K562 (cell line): ENCODE measurements around the gene LENG9. TPM values are rescaled to one million over a fixed set of nuclear protein-coding genes. Genes with fewer than 3 reads are reported as not detected.

Experiments
- ATF1 ChIP-seq, 2 experiments: fragments of 450-650 bp in 1 of 2; IDR thresholded peaks; 2 replicates each; pipeline ENCODE4 v1.6.1; 2016; ENCODE audit warnings: missing compliant biosample characterization in 1 of 2, missing genetic modification characterization in 1 of 2
- CTBP1 ChIP-seq: fragments of 450-650 bp; IDR thresholded peaks from 2 replicates; pipeline ENCODE4 v1.6.1; 2016; ENCODE audit warnings: borderline replicate concordance
- EGR1 ChIP-seq: fragments of 450-650 bp; conservative IDR thresholded peaks from 2 replicates; pipeline ENCODE4 v1.6.1; 2017; ENCODE audit warnings: mild to moderate bottlenecking
- ETV1 ChIP-seq: fragments of 450-650 bp; conservative IDR thresholded peaks from 2 replicates; pipeline ENCODE4 v1.6.1; 2016; ENCODE audit warnings: missing genetic modification characterization, control low read depth, low read depth, missing compliant biosample characterization
- JUN ChIP-seq, 2 experiments: sonication (generic) in 1 of 2; formaldehyde crosslinking in 1 of 2; IDR thresholded peaks; 2 replicates each; pipeline versions ENCODE4 v1.6.1 to v1.8.0; 2012 to 2022; ENCODE audit warnings: borderline replicate concordance in 2 of 2, mild to moderate bottlenecking in 2 of 2, improper control_type of control experiment in 1 of 2, low read depth in 1 of 2, low read length in 1 of 2, missing genetic modification reagents in 1 of 2
- RREB1 ChIP-seq: fragments of 250-450 bp; sonication (Bioruptor Pico); IDR thresholded peaks from 2 replicates; pipeline ENCODE4 v1.4.0; 2020
- SMAD4 ChIP-seq: fragments of 250-450 bp; sonication (Bioruptor Pico); conservative IDR thresholded peaks from 2 replicates; pipeline ENCODE4 v1.8.0; 2021; ENCODE audit warnings: inconsistent platforms, mild to moderate bottlenecking, moderate library complexity
- STAT5B ChIP-seq: fragments of 250-450 bp; sonication (Bioruptor Pico); IDR thresholded peaks from 2 replicates; pipeline ENCODE4 v1.8.0; 2021; ENCODE audit warnings: mild to moderate bottlenecking, inconsistent platforms
- TAF1 ChIP-seq: IDR thresholded peaks from 2 replicates; pipeline ENCODE4 v1.6.1; 2011; ENCODE audit warnings: mild to moderate bottlenecking, low read length, moderate library complexity; ENCODE audit not compliant: insufficient read depth, control insufficient read depth, severe bottlenecking; ENCODE audit errors: extremely low read depth
- TARDBP ChIP-seq: fragments of 450-650 bp; IDR thresholded peaks from 2 replicates; pipeline ENCODE4 v1.6.1; 2016
- TOE1 ChIP-seq, 2 experiments: fragments of 450-650 bp in 1 of 2; sonication (generic) in 1 of 2; formaldehyde crosslinking in 1 of 2; IDR thresholded peaks; 2 replicates each; pipeline versions ENCODE4 v1.7.1 to v1.8.0; 2016 to 2022; ENCODE audit warnings: borderline replicate concordance in 2 of 2, mild to moderate bottlenecking in 2 of 2, antibody characterized with exemption in 1 of 2, inconsistent platforms in 1 of 2, low read depth in 1 of 2, missing genetic modification reagents in 1 of 2, moderate library complexity in 1 of 2
- XRCC3 ChIP-seq: fragments of 450-650 bp; IDR thresholded peaks from 2 replicates; pipeline ENCODE4 v1.6.1; 2017; ENCODE audit warnings: mild to moderate bottlenecking, moderate library complexity
- ZNF217 ChIP-seq: sonication (generic); formaldehyde crosslinking; IDR thresholded peaks from 2 replicates; pipeline ENCODE4 v1.8.0; 2022; ENCODE audit warnings: mild to moderate bottlenecking, missing genetic modification reagents
- ZNF445 ChIP-seq: fragments of 250-450 bp; sonication (Bioruptor Pico); IDR thresholded peaks from 2 replicates; pipeline ENCODE4 v1.4.0; 2020; ENCODE audit warnings: low read depth, mild to moderate bottlenecking, moderate library complexity
- polyA plus RNA-seq, 8 experiments: library from polyadenylated mRNA; depleted of rRNA in 4 of 8; stranded (reverse) in 5 of 8; unstranded in 3 of 8; fragments of >200 nt; fragmentation: Nextera tagmentation in 2 of 8; fragmentation: Illumina TruSeq in 1 of 8; extraction: Ambion mirVana in 2 of 8; extraction: Trizol in 1 of 8; gene quantifications; 2 replicates each; pipeline versions ENCODE4 v1.2.1 to v1.2.3, GENCODE V29; 2011 to 2014; ENCODE audit warnings: inconsistent platforms in 1 of 8, missing spikeins in 1 of 8
- total RNA-seq, 7 experiments: library from RNA; depleted of rRNA in 6 of 7; stranded (reverse); fragments of >200 nt in 6 of 7; fragmentation: Illumina TruSeq in 2 of 7; extraction: Trizol in 2 of 7; gene quantifications; 2 replicates each; pipeline versions ENCODE4 v1.2.1 to v1.2.3, GENCODE V29; 2011 to 2021; ENCODE audit warnings: low replicate concordance in 1 of 7
- TF ChIP-seq, protein P1 (sequence below): sonication (generic); formaldehyde crosslinking; IDR thresholded peaks from 2 replicates; pipeline ENCODE4 v1.8.1; 2023; ENCODE audit warnings: missing genetic modification reagents, mild to moderate bottlenecking, borderline replicate concordance

LENG9 gene
- total and polyA plus RNA-seq, 9 of the 15 experiments (the other 6 are each of a cell fraction or from before 2014, with no cell fraction given), result 0.06 to 0.64 (median 0.33) TPM; not detected in 1

DNA sequence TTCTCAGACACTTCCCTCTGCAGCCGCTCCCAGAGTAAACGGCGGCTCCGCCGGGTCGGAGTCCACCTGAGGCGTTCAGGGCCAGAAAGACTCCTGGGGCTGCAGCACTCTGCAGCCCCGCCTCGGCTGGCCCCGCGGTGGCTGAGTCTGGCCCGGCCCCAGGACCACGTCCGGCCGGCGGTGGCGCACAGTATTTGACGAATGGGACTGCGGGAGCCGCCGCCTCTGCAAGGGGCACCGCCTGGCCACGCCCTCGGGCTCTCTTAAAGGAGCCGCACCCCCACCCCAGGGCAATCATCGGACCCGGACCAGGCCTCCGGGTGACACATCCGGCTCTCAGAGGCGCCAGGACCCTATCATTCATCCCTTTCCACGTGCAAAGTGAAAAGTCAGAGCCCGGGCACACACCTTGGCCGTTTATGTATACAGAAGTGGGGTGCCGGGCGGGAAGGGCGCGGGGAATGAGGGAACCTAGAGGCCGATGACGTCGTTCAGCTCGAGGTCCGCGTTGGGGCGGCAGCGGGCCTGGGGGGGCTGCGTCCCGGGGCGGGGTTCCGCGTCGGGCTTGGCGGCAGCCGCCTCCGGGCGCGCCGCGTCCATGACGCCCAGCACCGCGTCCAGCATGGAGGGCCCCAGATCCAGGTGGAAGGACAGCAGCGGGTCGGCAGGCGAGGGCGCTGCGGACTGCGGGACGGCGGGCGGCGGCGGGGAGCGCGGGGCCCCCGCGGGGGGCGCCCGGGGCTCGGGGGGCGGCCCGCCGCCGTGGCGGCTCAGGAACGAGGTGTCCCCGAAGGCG, 1.2 kb upstream of the LENG9 start (continued):
- TF ChIP-seq RREB1 (no peak), STAT5B (CRISPR knock-in tag) (no peak), ATF1 (CRISPR knock-in tag; IDR thresholded peaks at IDR 0.05) (peak; percentile 74), ATF1 (tag; IDR thresholded peaks at IDR 0.05) (peak; percentile 94), TARDBP (0 out of 2 replicates have a peak, but pooled peaks have one; percentile 17), ETV1 (tag) (peak; percentile 54; the same call in 1 of the 2 replicates), ZNF445 (CRISPR knock-in tag) (no peak), CTBP1 (peak; percentile 45; the same call in 1 of the 2 replicates), TOE1 (IDR thresholded peaks at IDR 0.05; ENCODE audit: borderline replicate concordance) (peak; percentile 85; the same call in 1 of the 2 replicates), TOE1 (CRISPR knock-in tag; IDR thresholded peaks at IDR 0.05; ENCODE audit: borderline replicate concordance, low read depth) (no peak), XRCC3 (no peak), EGR1 (0 out of 2 replicates have a peak, but pooled peaks have one; percentile 16), ZNF217 (no peak), JUN (IDR thresholded peaks at IDR 0.05; ENCODE audit: borderline replicate concordance, low read depth, low read length) (no peak), JUN (CRISPR knock-in tag; IDR thresholded peaks at IDR 0.05; ENCODE audit: borderline replicate concordance) (peak; percentile 34; the same call in 1 of the 2 replicates), TAF1 (peak; percentile 67), SMAD4 (CRISPR knock-in tag) (peak; percentile 59)
- TF ChIP-seq, protein P1, sequence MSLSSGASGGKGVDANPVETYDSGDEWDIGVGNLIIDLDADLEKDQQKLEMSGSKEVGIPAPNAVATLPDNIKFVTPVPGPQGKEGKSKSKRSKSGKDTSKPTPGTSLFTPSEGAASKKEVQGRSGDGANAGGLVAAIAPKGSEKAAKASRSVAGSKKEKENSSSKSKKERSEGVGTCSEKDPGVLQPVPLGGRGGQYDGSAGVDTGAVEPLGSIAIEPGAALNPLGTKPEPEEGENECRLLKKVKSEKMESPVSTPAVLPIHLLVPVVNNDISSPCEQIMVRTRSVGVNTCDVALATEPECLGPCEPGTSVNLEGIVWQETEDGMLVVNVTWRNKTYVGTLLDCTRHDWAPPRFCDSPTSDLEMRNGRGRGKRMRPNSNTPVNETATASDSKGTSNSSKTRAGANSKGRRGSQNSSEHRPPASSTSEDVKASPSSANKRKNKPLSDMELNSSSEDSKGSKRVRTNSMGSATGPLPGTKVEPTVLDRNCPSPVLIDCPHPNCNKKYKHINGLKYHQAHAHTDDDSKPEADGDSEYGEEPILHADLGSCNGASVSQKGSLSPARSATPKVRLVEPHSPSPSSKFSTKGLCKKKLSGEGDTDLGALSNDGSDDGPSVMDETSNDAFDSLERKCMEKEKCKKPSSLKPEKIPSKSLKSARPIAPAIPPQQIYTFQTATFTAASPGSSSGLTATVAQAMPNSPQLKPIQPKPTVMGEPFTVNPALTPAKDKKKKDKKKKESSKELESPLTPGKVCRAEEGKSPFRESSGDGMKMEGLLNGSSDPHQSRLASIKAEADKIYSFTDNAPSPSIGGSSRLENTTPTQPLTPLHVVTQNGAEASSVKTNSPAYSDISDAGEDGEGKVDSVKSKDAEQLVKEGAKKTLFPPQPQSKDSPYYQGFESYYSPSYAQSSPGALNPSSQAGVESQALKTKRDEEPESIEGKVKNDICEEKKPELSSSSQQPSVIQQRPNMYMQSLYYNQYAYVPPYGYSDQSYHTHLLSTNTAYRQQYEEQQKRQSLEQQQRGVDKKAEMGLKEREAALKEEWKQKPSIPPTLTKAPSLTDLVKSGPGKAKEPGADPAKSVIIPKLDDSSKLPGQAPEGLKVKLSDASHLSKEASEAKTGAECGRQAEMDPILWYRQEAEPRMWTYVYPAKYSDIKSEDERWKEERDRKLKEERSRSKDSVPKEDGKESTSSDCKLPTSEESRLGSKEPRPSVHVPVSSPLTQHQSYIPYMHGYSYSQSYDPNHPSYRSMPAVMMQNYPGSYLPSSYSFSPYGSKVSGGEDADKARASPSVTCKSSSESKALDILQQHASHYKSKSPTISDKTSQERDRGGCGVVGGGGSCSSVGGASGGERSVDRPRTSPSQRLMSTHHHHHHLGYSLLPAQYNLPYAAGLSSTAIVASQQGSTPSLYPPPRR (CRISPR knock-in tag), result no peak
